ENCODE results near the gene CACNB4. TPM values are rescaled to one million over a fixed set of nuclear protein-coding genes. Genes with fewer than 3 reads are reported as not detected.

The CACNB4 gene
- total and polyA plus RNA-seq, 10 of the 15 experiments (the other 5 are each of a cell fraction or from before 2014, with no cell fraction given) = 2.0 to 21.6 (median 9.3) TPM

GRCh38 chr2:151842830-151843690, 255.8 kb downstream of the CACNB4 start:
- intact Hi-C loops (cut with micrococcal nuclease; ENCODE audit: unreplicated experiment) (no loop called here), in situ Hi-C loops (cut with MboI) (loop anchor here (10.0 kb wide), 1 partner anchor 322 kb away; no protein-coding TSS in a partner anchor)
- ATAC-seq (no peak), DNase-seq (ENCODE audit: low read depth, low spot score) (no peak), FAIRE-seq (no peak)
- no peaks in the 10 kb centered on the region for H4K20me1 ChIP-seq (ENCODE audit: control insufficient read depth, insufficient read depth)
- ChIA-PET RAD21 (ENCODE audit: unreplicated experiment) (interaction anchor here (0.7 kb wide), 1 partner anchor 664 kb away, joined by 3 read pairs; no protein-coding TSS in a partner anchor), SMC1A (ENCODE audit: uncharacterized antibody, unreplicated experiment) (no interaction called here), POLR2A (no interaction called here), CTCF (no interaction called here)
- WGBS (ENCODE audit: insufficient coverage, insufficient replicate concordance, low lambda C conversion rate, missing lambda C conversion rate) = 49% methylated on average over 8 of the region's 8 CpGs
- peak overlapping the region; percentile 54 for H3K27ac ChIP-seq (ENCODE audit: control insufficient read depth, insufficient read depth)
- H3K36me3 ChIP-seq (ENCODE audit: control insufficient read depth in 2 of 2, insufficient read depth in 2 of 2, low read length in 1 of 2) = no peaks in the 10 kb centered on the region
- H3K79me2 ChIP-seq (ENCODE audit: control insufficient read depth, insufficient read depth, low read length) = no peaks in the 10 kb centered on the region
- H3K4me2 ChIP-seq (ENCODE audit: control insufficient read depth, insufficient read depth) = peak overlapping the region; percentile 30; the same call in 1 of the 2 replicates
- H2AFZ ChIP-seq (ENCODE audit: control insufficient read depth, low read depth, low read length) = no peak overlapping the region; the same call in none of the 2 replicates
- H3K4me1 ChIP-seq (ENCODE audit: control insufficient read depth, insufficient read depth, low read length) = peaks cover 40% of the 10 kb centered on the region
- 0 out of 2 replicates have a peak overlapping the region, but pooled peaks have one; percentile 7 for H3K9ac ChIP-seq (ENCODE audit: control insufficient read depth, insufficient read depth, low read length)
- no TSS peak for BruUV-seq (replicated peaks)
- 0 out of 2 replicates have a peak, but pooled peaks have one; percentile 59 for TF ChIP-seq TCF3 (IDR thresholded peaks at IDR 0.05; ENCODE audit: borderline replicate concordance, insufficient read depth, low read depth, low read length)
- TF ChIP-seq RB1 (IDR thresholded peaks at IDR 0.05; ENCODE audit: borderline replicate concordance) = no peak
- no peak for TF ChIP-seq NFYB (IDR thresholded peaks at IDR 0.05; ENCODE audit: insufficient read depth, low read depth, low read length)
- no peak overlapping the region for H3K4me3 ChIP-seq
- H3K9me3 ChIP-seq (replicated peaks; ENCODE audit: control insufficient read depth, insufficient read depth, low read length) = no peaks in the 10 kb centered on the region
- H3K27me3 ChIP-seq (replicated peaks in 1 of 2; ENCODE audit: control insufficient read depth in 2 of 2, insufficient read depth in 2 of 2, low read length in 1 of 2) = no peaks in the 10 kb centered on the region

DNA sequence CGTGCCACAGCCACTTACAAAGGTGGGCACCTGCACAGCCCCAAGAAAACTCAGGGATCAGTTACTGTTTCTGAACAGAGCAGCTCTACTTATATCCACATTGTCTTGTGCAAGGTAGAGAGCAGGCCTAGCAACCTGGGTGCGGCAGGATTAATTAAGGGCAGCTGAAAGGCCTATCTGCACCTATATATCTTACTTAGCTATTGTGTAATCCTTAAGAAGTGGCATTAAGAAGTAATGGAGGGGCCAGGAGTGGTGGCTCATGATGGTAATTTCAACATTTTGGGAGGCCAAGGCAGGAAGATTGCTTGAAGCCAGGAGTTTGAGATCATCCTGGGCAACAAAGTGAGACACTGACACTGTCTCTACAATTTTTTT, 257.8 kb downstream of the CACNB4 start:
- Histone ChIP-seq H3K36me3 (ENCODE audit: control insufficient read depth in 2 of 2, insufficient read depth in 2 of 2, low read length in 1 of 2) (no peaks in the 10 kb centered on the region), H2AFZ (ENCODE audit: control insufficient read depth, low read depth, low read length) (no peak overlapping the region), H3K27ac (ENCODE audit: control insufficient read depth, insufficient read depth) (peak overlapping the region; percentile 72), H3K9ac (ENCODE audit: control insufficient read depth, insufficient read depth, low read length) (no peak overlapping the region; the same call in 1 of the 2 replicates), H3K27me3 (replicated peaks in 1 of 2; ENCODE audit: control insufficient read depth in 2 of 2, insufficient read depth in 2 of 2, low read length in 1 of 2) (no peaks in the 10 kb centered on the region), H3K9me3 (replicated peaks; ENCODE audit: control insufficient read depth, insufficient read depth, low read length) (no peaks in the 10 kb centered on the region), H4K20me1 (ENCODE audit: control insufficient read depth, insufficient read depth) (no peaks in the 10 kb centered on the region), H3K79me2 (ENCODE audit: control insufficient read depth, insufficient read depth, low read length) (no peaks in the 10 kb centered on the region), H3K4me3 (no peak overlapping the region), H3K4me2 (ENCODE audit: control insufficient read depth, insufficient read depth) (peak overlapping the region; percentile 66), H3K4me1 (ENCODE audit: control insufficient read depth, insufficient read depth, low read length) (peaks cover 40% of the 10 kb centered on the region)
- WGBS (ENCODE audit: insufficient coverage, insufficient replicate concordance, low lambda C conversion rate, missing lambda C conversion rate) = 93% methylated on average over 2 of the region's 2 CpGs
- ChIA-PET CTCF (interaction anchor here (0.8 to 1.5 kb wide), 4 partner anchors 8 to 184 kb away, joined by 3 to 7 read pairs (median 4); no protein-coding TSS in a partner anchor), SMC1A (ENCODE audit: uncharacterized antibody, unreplicated experiment) (interaction anchor here (0.6 to 1.8 kb wide), 12 partner anchors 8 to 543 kb away, joined by 3 to 9 read pairs (median 4); partner anchors contain the start of gene ARL5A), RAD21 (ENCODE audit: unreplicated experiment) (interaction anchor here (0.9 to 2.1 kb wide), 7 partner anchors 9 to 69 kb away, joined by 3 to 6 read pairs (median 4); no protein-coding TSS in a partner anchor), POLR2A (no interaction called here)
- TF ChIP-seq EP300 (IDR thresholded peaks at IDR 0.05; ENCODE audit: borderline replicate concordance in 1 of 2, control insufficient read depth in 1 of 2, low read depth in 2 of 2, low read length in 2 of 2) (no peak), LARP7 (IDR thresholded peaks at IDR 0.05) (no peak), YBX1 (IDR thresholded peaks at IDR 0.05) (no peak)
- TF ChIP-seq, protein P1, sequence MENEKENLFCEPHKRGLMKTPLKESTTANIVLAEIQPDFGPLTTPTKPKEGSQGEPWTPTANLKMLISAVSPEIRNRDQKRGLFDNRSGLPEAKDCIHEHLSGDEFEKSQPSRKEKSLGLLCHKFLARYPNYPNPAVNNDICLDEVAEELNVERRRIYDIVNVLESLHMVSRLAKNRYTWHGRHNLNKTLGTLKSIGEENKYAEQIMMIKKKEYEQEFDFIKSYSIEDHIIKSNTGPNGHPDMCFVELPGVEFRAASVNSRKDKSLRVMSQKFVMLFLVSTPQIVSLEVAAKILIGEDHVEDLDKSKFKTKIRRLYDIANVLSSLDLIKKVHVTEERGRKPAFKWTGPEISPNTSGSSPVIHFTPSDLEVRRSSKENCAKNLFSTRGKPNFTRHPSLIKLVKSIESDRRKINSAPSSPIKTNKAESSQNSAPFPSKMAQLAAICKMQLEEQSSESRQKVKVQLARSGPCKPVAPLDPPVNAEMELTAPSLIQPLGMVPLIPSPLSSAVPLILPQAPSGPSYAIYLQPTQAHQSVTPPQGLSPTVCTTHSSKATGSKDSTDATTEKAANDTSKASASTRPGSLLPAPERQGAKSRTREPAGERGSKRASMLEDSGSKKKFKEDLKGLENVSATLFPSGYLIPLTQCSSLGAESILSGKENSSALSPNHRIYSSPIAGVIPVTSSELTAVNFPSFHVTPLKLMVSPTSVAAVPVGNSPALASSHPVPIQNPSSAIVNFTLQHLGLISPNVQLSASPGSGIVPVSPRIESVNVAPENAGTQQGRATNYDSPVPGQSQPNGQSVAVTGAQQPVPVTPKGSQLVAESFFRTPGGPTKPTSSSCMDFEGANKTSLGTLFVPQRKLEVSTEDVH (IDR thresholded peaks at IDR 0.05; ENCODE audit: low read depth, partially characterized antibody) = no peak
- FAIRE-seq (no peak), ATAC-seq (no peak), DNase-seq (ENCODE audit: low read depth, low spot score) (no peak)
- in situ Hi-C loops (cut with MboI) (loop anchor here (10.0 kb wide), 1 partner anchor 324 kb away; no protein-coding TSS in a partner anchor), intact Hi-C loops (cut with micrococcal nuclease; ENCODE audit: unreplicated experiment) (no loop called here)
- no TSS peak for BruUV-seq (replicated peaks)
